Measurements from ENCODE around the gene MAPK1IP1L. TPM values are rescaled to one million over a fixed set of nuclear protein-coding genes. Genes with fewer than 3 reads are reported as not detected.

MAPK1IP1L gene
- total and polyA plus RNA-seq, 10 donors = 20.8 to 72.5 (median 60.6) TPM

- Histone ChIP-seq H3K27me3 (replicated peaks in 1 of 7) (no peaks in the 10 kb centered on the region), H3K27ac (no peak overlapping the region), H3K9me3 (no peaks in the 10 kb centered on the region), H3K36me3 (no peaks in the 10 kb centered on the region), H3K4me3 (no peak overlapping the region), H3K4me1 (peaks cover 0 to 8% (median 6%) of the 10 kb centered on the region in 6 donors)
- intact Hi-C loops (cut with DNase I; ENCODE audit: low total_unique reads) = no loop called here
- WGBS, 5 donors = 88 to 94% (median 92%) methylated on average over 9 of the region's 9 CpGs
- TF ChIP-seq POLR2AphosphoS5 (IDR thresholded peaks at IDR 0.05) (no peak), POLR2A (IDR thresholded peaks at IDR 0.05) (no peak), CTCF (IDR thresholded peaks at IDR 0.05 in 8 of 11, conservative IDR thresholded peaks at IDR 0.05 in 3 of 11) (no peak)
- DNase-seq = no peak
These were observed 35.5 kb downstream of the MAPK1IP1L start for GRCh38 chr14:55086938-55087337.

DNA sequence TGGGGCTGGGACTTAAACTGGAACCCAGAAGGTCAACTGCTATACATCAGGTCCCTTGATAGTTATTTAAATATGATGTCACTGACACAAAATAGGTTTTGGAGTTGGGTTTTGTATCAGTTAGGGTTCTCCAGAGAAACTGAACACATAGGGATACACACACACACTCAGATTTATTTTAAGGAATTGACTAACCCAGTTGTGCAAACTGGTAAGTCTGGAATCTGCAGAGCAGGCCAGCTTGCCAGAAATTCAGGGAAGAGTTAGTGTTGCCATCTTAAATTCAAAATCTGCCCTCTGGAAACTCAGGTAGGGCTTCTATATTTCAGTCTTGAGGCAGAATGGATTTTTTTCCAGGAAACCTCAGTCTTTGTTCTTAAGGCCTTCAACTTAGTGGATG lies 36.9 kb downstream of the MAPK1IP1L start:
- H3K9me3 ChIP-seq = no peaks in the 10 kb centered on the region
- H3K27ac ChIP-seq = no peak overlapping the region
- H3K36me3 ChIP-seq = no peaks in the 10 kb centered on the region
- no peaks in the 10 kb centered on the region for H3K27me3 ChIP-seq (replicated peaks in 1 of 7)
- H3K4me3 ChIP-seq = no peak overlapping the region
- H3K4me1 ChIP-seq = peaks cover 0 to 8% (median 6%) of the 10 kb centered on the region in 6 donors
- no peak for DNase-seq
- intact Hi-C loops (cut with DNase I; ENCODE audit: low total_unique reads) = loop anchor here (2.0 kb wide), 1 partner anchor 70 kb away; no protein-coding TSS in a partner anchor
- no peak for TF ChIP-seq POLR2AphosphoS5 (IDR thresholded peaks at IDR 0.05)
- no peak for TF ChIP-seq POLR2A (IDR thresholded peaks at IDR 0.05)
- TF ChIP-seq CTCF (IDR thresholded peaks at IDR 0.05 in 8 of 11, conservative IDR thresholded peaks at IDR 0.05 in 3 of 11) = no peak

GRCh38 chr14:55092341-55092740 lies 40.9 kb downstream of the MAPK1IP1L start:
- H3K27ac ChIP-seq = no peak overlapping the region
- no peak overlapping the region for H3K4me3 ChIP-seq
- TF ChIP-seq CTCF (IDR thresholded peaks at IDR 0.05 in 8 of 11, conservative IDR thresholded peaks at IDR 0.05 in 3 of 11) = no peak
- no peak for TF ChIP-seq POLR2A (IDR thresholded peaks at IDR 0.05)
- TF ChIP-seq POLR2AphosphoS5 (IDR thresholded peaks at IDR 0.05) = no peak
- H3K36me3 ChIP-seq = no peaks in the 10 kb centered on the region
- no peaks in the 10 kb centered on the region for H3K9me3 ChIP-seq
- no peak for DNase-seq
- WGBS, 5 donors = 79 to 91% (median 81%) methylated on average over 4 of the region's 4 CpGs
- peaks cover 0 to 8% (median 6%) of the 10 kb centered on the region in 6 donors for H3K4me1 ChIP-seq
- H3K27me3 ChIP-seq (replicated peaks in 1 of 7) = no peaks in the 10 kb centered on the region
- intact Hi-C loops (cut with DNase I; ENCODE audit: low total_unique reads) = no loop called here

DNA sequence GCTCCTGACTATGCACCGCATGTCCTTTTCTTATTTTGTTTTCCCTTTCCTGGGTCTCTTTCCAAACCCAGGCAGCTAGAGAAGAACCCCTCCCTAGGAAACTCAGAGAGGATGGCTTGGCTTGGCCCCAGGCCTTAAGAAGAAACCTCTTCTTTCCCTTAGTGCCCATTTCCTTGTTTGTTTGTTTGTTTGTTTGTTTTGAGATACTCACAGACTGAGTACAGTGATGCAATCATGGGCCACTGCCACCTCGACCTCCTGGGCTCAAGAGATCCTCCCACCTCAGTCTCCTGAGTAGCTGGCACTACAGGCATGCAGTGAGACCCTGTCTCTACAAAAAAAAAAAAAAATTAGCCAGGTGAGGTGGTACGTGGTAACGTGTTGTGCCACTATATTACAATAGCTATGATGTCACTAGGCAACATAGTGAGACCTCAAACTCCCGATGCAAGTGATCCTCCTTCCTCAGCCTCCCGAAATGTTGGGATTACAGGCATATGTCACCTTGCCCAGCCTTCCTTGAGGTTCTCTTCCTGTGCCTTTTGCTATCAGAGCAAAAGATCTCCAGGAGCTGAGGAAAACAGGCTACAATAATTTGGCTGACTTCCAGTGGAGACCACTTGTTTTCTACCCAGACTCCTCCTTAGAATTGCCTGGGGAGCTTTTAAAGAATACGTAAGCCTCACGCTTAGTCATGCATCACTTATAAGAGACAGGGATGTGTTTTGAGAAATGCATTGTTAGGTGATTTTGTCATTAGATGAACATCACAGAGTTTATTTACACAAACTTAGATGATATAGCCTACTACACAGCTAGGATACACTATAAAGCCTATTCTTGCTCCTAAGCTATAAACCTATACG lies 43.1 kb downstream of the MAPK1IP1L start:
- DNase-seq = no peak
- TF ChIP-seq POLR2AphosphoS5 (IDR thresholded peaks at IDR 0.05) (no peak), POLR2A (IDR thresholded peaks at IDR 0.05) (no peak), CTCF (IDR thresholded peaks at IDR 0.05 in 8 of 11, conservative IDR thresholded peaks at IDR 0.05 in 3 of 11) (no peak)
- Histone ChIP-seq H3K4me3 (no peak overlapping the region), H3K27me3 (replicated peaks in 1 of 7) (no peaks in the 10 kb centered on the region), H3K27ac (no peak overlapping the region), H3K36me3 (no peaks in the 10 kb centered on the region), H3K4me1 (peaks cover 3 to 26% (median 18%) of the 10 kb centered on the region in 6 donors), H3K9me3 (no peaks in the 10 kb centered on the region)
- WGBS, 5 donors = 84 to 86% (median 85%) methylated on average over 9 of the region's 9 CpGs
- intact Hi-C loops (cut with DNase I; ENCODE audit: low total_unique reads) = loop anchor here (5.0 kb wide), 1 partner anchor 38 kb away; no protein-coding TSS in a partner anchor
